T-cell (primary cell): ENCODE measurements around the gene ZIM2. TPM values are rescaled to one million over a fixed set of nuclear protein-coding genes. Genes with fewer than 3 reads are reported as not detected.

Source experiments
- ATAC-seq, 4 experiments: fragments of 200-7000 bp in 3 of 4; fragments of 150-1000 bp in 1 of 4; cut with Tn5 transposase; replicated peaks in 1 of 4; 1 replicate in 3 of 4; 2 replicates in 1 of 4; pipeline ENCODE4 v1.10.0; 2021; ENCODE audit warnings: moderate library complexity in 3 of 4, mild to moderate bottlenecking in 2 of 4, moderate number of reproducible peaks in 1 of 4
- CTCF ChIA-PET, 2 donors: fragments of 300-600 bp; sonication (Branson Sonifier 250); formaldehyde crosslinking; loops; one replicate each; lab custom pipeline; 2022; ENCODE audit warnings: antibody characterized with exemption in 2 of 2; lab: Charles Lee
- POLR2A ChIA-PET, 2 donors: fragments of 300-600 bp; sonication (Branson Sonifier 250); formaldehyde crosslinking; loops; one replicate each; lab custom pipeline; 2022; ENCODE audit warnings: antibody characterized with exemption in 2 of 2; lab: Charles Lee
- DNase-seq, 35 experiments: peaks; one replicate each; pipeline versions ENCODE4 v3.0.0 to v3.0.0-alpha.2; 2013 to 2023
- H3K27ac ChIP-seq: one replicate; pipeline ENCODE4 v1.5.1; 2013; ENCODE audit warnings: low read length
- H3K27me3 ChIP-seq, 2 experiments: replicated peaks in 1 of 2; 1 replicate in 1 of 2; 2 replicates in 1 of 2; pipeline versions ENCODE4 v1.6.1 to v1.7.0; 2013; ENCODE audit warnings: low read length in 1 of 2, mixed read lengths in 1 of 2; ENCODE audit not compliant: control insufficient read depth in 2 of 2, insufficient read depth in 2 of 2; ENCODE audit errors: extremely low read depth in 1 of 2
- H3K36me3 ChIP-seq, 2 donors: 1 replicate in 1 of 2; 2 replicates in 1 of 2; pipeline versions ENCODE4 v1.6.1 to v1.7.0; 2013; ENCODE audit warnings: low read length in 1 of 2; ENCODE audit not compliant: control insufficient read depth in 2 of 2, insufficient read depth in 1 of 2; ENCODE audit errors: extremely low read depth in 1 of 2
- H3K4me1 ChIP-seq, 2 experiments: 1 replicate in 1 of 2; 2 replicates in 1 of 2; pipeline versions ENCODE4 v1.6.1 to v1.7.0; 2013; ENCODE audit warnings: low read length in 2 of 2, mixed read lengths in 1 of 2; ENCODE audit not compliant: insufficient read depth in 2 of 2, control insufficient read depth in 1 of 2; ENCODE audit errors: extremely low read depth in 1 of 2
- H3K4me3 ChIP-seq, 2 donors: 1 replicate in 1 of 2; 2 replicates in 1 of 2; pipeline versions ENCODE4 v1.5.1 to v1.7.0; 2013; ENCODE audit warnings: mild to moderate bottlenecking in 2 of 2, low read length in 1 of 2, moderate library complexity in 1 of 2; ENCODE audit not compliant: control insufficient read depth in 1 of 2; ENCODE audit errors: extremely low read depth in 1 of 2
- H3K9me3 ChIP-seq: 2 replicates; pipeline ENCODE4 v1.7.0; 2013
- H3K27ac Mint-ChIP-seq, 2 donors: one replicate each; pipeline ENCODE4 v1.8.0; 2020 to 2021; ENCODE audit warnings: mild to moderate bottlenecking in 2 of 2, mixed read lengths in 2 of 2
- H3K27me3 Mint-ChIP-seq, 2 donors: one replicate each; pipeline ENCODE4 v1.8.0; 2021 to 2022; ENCODE audit warnings: mixed read lengths in 2 of 2
- H3K36me3 Mint-ChIP-seq: one replicate; pipeline ENCODE4 v1.8.0; 2021; ENCODE audit warnings: mixed read lengths
- H3K4me1 Mint-ChIP-seq, 3 donors: one replicate each; pipeline ENCODE4 v1.8.0; 2020 to 2022; ENCODE audit warnings: mixed read lengths in 3 of 3, mild to moderate bottlenecking in 1 of 3
- H3K4me3 Mint-ChIP-seq, 3 donors: one replicate each; pipeline ENCODE4 v1.8.0; 2020 to 2022; ENCODE audit warnings: mild to moderate bottlenecking in 3 of 3, mixed read lengths in 3 of 3, moderate library complexity in 3 of 3
- H3K9me3 Mint-ChIP-seq, 3 donors: one replicate each; pipeline ENCODE4 v1.8.0; 2020 to 2022; ENCODE audit warnings: mixed read lengths in 3 of 3
- WGBS: methylation state at CpG from one replicate; pipeline ENCODE4 v1.1.5; 2013; ENCODE audit warnings: missing lambda C conversion rate; ENCODE audit not compliant: insufficient coverage; 5-methylcytosine and 5-hydroxymethylcytosine counted together
- total RNA-seq, 35 experiments: library from RNA in 6 of 35; stranded (reverse) in 6 of 35; fragments of 120-200 nt in 1 of 35; gene quantifications; one replicate each; pipeline versions ENCODE4 v1.2.1 to v1.2.4 and lab custom pipeline; 2013 to 2026

The ZIM2 gene
- total RNA-seq, 5 donors from 2014 or later (not counting 1 experiment from before 2014, with no cell fraction given), result not detected

GRCh38 chr19:56727677-56728076 is 112.8 kb downstream of the ZIM2 start:
- no peaks in the 10 kb centered on the region for H3K27me3 Mint-ChIP-seq
- Histone ChIP-seq H3K27me3 (no peaks in the 10 kb centered on the region), H3K9me3 (peaks cover 3% of the 10 kb centered on the region), H3K4me1 (no peaks in the 10 kb centered on the region), H3K27ac (no peak overlapping the region), H3K36me3 (no peaks in the 10 kb centered on the region), H3K4me3 (no peak overlapping the region)
- ChIA-PET POLR2A (no interaction called here), CTCF (no interaction called here)
- ATAC-seq (no peak), DNase-seq (no peak)
- H3K4me1 Mint-ChIP-seq, result no peaks in the 10 kb centered on the region
- peaks cover 22 to 63% (median 51%) of the 10 kb centered on the region in 3 donors for H3K9me3 Mint-ChIP-seq
- 90% methylated on average over 2 of the region's 4 CpGs for WGBS
- H3K27ac Mint-ChIP-seq, result no peak overlapping the region
- peaks cover 7% of the 10 kb centered on the region for H3K36me3 Mint-ChIP-seq
- H3K4me3 Mint-ChIP-seq, result no peak overlapping the region

- ATAC-seq (no peak), DNase-seq (no peak)
- Mint-ChIP-seq H3K4me1 (no peaks in the 10 kb centered on the region), H3K4me3 (no peak overlapping the region), H3K9me3 (peaks cover 25 to 65% (median 57%) of the 10 kb centered on the region in 3 donors), H3K36me3 (peaks cover 7% of the 10 kb centered on the region), H3K27me3 (no peaks in the 10 kb centered on the region), H3K27ac (no peak overlapping the region)
- H3K27me3 ChIP-seq, result no peaks in the 10 kb centered on the region
- POLR2A ChIA-PET, result no interaction called here
- H3K9me3 ChIP-seq, result peaks cover 3% of the 10 kb centered on the region
- H3K27ac ChIP-seq, result no peak overlapping the region
- WGBS, result 40% methylated on average over 8 of the region's 9 CpGs
- H3K4me3 ChIP-seq, result no peak overlapping the region
- CTCF ChIA-PET, result no interaction called here
- no peaks in the 10 kb centered on the region for H3K36me3 ChIP-seq
- no peaks in the 10 kb centered on the region for H3K4me1 ChIP-seq
Observed at GRCh38 chr19:56725829-56726424, 114.6 kb downstream of the ZIM2 start.

Other genes starting within 250 kb of the ZIM2 start
- 10 to 100 TPM in 1 of 5 donors, 1 to 10 TPM in 4; 5.1 to 10.4 (median 9.3) TPM for gene ZNF71, start 245.4 kb downstream of the ZIM2 start, total RNA-seq
- gene SMIM17, start 197.6 kb downstream of the ZIM2 start, total RNA-seq, result not detected
- 10 to 100 TPM in 1 of 5 donors, 1 to 10 TPM in 2, under 1 TPM in 2; 0.28 to 11.7 (median 4.0) TPM for gene ZNF835, start 169.0 kb downstream of the ZIM2 start, total RNA-seq
- gene PEG3, start within 50 bp of the ZIM2 start, total RNA-seq, result 1 to 10 TPM in 1 of 5 donors, under 1 TPM in 3, not detected in 1; 0.09 to 1.5 (median 0.49) TPM